ENCODE results near the gene FAM184A. TPM values are rescaled to one million over a fixed set of nuclear protein-coding genes. Genes with fewer than 3 reads are reported as not detected.
"Not testable (repeated sequence)": the region's sequence is repeated elsewhere in the genome, so short reads cannot be mapped to it uniquely, and the experiment has no call there.

The FAM184A gene
- total RNA-seq, 1 donor from 2014 or later = 7.8 TPM

DNA sequence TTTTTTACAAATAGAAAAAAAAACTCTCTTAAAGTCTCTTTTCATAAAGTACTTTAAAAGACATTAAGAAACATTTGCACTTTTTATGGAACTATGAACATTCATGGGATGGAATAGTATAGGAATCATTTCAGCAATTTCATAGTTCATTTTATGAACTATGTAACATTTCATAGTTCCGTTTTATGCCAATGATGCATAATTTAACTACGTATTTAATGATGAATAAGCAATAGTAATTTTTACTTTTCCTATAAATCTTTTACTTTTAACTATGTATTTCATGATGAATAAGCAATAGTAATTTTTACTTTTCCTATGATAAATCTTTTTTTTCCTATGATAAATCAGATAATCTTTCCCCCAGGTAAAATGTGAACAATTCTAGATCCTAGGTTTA, 47.7 kb downstream of the FAM184A start:
- intact Hi-C loops (cut with DNase I) = no loop called here
- no peak for DNase-seq (ENCODE audit: low spot score)
- ATAC-seq = no peak

DNA sequence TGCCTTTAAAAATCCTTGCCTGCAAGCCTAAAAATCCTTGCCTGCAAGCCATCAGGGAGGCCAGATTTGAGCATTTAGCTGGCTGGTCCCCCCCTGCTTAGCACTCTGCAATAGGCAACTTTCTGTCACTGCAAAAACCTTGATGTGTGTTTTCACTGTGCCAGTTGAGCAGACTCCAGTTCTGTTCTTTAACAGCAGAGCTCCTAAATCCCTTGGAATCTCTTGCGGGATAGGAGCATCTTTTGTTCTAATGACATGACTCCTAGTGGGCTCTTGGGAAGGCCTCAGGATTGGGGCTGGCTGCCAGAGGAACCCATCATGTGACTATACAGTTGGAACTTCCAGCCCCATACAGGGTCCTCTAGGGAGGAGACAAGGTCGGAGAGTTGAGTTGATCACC, 50.4 kb downstream of the FAM184A start:
- DNase-seq (ENCODE audit: low spot score) (no peak), ATAC-seq (no peak)
- intact Hi-C loops (cut with DNase I) = no loop called here

DNA sequence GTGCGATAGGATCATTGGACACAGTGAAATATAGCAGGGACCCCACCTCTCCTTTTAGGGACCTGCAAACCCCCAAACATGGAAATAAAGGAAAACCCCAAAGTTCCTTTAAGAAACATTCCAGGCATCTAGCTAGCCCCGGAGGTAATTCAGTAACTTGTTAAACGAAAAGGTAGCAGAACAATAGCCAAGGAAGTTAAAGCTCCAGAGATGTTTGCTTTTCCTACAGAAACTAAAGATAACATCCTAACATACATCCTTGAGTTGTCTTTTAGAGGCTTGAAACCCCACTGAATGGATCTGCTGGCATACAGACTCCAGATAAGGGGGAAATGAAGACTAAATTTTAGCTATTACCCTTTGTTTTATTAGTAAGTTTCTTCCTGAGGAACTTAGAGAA, 51.0 kb downstream of the FAM184A start:
- no peak for ATAC-seq

DNA sequence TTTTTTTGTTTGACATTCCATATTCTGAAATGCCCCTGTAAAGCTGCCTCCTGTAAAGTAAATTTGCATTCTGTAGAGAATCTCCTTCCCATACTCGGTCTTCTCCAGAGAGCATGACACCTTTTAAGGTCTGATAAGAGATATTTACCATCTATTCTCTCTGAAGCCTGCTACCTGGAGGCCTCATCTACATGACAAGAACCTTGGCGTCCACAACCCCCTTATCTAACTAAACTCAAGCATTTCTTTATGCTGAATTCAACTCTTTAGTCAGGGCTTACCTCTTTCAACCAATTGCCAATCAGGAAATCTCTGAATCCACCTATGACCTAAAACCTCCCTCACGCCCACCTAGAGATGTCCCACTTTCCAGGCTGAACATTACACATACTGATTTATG, 51.6 kb downstream of the FAM184A start:
- ATAC-seq (no peak), DNase-seq (ENCODE audit: low spot score) (no peak)
- intact Hi-C loops (cut with DNase I) = no loop called here

More for the DNA sequence above, 51.0 kb downstream of the FAM184A start:
- intact Hi-C loops (cut with DNase I) = no loop called here
- DNase-seq (ENCODE audit: low spot score) = no peak

DNA sequence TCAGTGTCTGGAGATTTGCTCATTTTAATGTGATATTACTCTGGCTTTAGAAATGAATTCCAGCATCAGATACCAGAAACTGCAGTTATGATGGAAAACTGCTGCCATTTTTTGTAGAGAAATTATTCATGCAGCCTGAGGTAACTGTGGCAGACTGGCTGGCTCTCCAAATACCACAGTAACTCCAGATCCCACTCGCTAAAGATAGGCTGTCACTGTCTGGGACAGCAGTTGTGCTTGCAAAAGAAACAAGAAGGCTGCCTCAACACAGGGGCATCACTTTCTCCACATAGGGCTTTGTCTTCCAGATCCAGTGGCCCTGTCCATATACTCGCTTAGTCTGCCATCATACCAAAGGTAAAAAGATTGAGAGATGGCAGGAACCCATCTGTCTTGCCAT, 52.7 kb downstream of the FAM184A start:
- DNase-seq (ENCODE audit: low spot score) (no peak), ATAC-seq (no peak)
- intact Hi-C loops (cut with DNase I) = no loop called here

DNA sequence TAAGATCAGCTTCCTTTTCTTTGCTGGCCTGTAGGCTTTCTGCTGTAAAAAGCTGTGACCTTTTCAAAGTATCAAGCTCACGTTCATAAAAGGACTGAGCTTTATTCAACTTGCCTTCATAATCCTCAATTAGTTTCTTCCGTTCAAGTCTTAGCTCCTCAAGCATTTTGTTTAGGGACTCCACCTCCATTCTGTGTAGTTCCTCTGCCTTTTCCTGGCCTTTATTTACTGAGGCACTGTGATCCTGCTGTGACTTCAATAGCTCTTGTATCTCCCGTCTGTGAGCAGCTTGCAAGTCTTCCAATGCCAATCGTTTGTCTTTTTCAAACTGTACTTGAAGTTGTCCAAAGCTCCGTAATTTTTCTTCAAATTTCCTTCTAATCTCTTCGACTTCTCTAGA, 54.4 kb downstream of the FAM184A start:
- no peak for ATAC-seq
- no peak for DNase-seq (ENCODE audit: low spot score)
- intact Hi-C loops (cut with DNase I) = no loop called here

DNA sequence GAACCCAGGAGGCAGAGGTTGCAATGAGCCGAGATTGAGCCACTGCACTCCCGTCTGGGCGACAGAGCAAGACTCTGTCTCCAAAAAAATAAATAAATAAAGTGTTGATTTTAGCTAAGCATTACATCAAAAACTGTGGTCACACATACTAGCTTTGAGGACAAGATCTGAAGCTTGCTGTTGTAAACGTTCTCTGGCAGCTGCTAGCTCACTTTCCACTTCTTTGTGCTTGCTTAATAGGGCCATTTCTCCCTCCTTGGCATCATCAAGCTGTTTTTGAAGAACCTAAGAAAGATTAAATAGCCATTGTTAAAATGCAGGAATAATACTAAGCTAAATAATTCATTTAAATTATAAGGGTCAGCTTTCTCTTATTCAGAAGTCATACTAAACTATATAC, 55.7 kb downstream of the FAM184A start:
- no peak for ATAC-seq
- no peak for DNase-seq (ENCODE audit: low spot score)
- intact Hi-C loops (cut with DNase I) = no loop called here

DNA sequence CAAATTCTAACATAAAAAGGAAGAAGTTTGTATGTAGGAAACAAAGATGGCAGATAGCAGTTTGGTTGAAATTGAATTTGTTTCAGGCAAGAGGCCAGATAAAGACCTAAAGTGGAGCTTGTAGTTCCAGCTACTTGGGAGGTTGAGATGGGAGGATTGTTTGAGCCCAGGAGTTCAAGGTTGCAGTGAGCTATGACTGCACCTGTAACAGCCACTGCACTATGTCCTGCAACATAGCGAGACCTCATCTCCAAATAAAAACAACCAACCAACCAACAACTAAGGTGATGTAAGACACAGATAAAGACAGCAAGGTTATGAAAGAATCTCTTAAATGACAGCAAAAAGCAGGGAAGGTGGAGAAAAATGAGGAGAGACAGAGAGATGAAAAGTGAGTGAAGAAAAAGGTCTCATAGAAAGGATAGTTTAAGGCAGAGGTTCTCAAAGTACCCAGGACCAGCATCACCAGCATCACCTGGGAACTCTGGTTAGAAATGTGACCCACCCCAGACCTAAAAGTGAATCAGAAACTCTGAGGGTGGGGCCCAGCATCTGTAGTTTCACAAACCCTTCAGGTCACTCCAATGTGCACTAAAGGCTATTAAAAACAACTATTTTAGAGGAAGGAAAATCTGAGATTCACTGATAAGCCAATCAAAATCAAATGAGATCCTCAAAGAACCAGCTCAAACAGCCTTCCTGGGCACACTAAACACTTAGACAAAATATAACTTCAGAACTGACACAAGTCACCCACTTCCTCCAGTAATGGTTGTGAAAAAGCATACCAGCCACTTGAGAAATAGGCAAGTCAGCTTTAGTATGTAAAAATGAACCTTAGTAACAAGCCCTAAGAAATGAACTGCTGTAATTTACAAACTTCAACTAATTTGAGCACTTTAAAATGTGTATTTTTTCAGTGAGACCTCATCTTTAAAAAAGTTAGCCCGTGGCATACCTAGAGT, 57.6 kb downstream of the FAM184A start:
- intact Hi-C loops (cut with DNase I) = no loop called here
- no peak for ATAC-seq

DNA sequence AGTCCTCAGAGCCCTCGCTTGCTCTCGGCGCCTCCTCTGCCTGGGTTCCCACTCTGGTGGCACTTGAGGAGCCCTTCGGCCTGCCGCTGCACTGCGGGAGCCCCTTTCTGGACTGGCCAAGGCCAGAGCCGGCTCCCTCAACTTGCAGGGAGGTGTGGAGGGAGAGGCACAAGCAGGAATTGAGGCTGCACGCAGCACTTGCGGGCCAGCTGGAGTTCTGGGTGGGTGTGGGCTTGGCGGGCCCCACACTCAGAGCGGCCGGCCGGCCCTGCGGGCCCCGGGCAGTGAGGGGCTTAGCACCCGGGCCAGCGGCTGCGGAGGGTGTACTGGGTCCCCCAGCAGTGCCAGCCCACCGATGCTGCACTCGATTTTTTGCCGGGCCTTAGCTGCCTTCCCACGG, 63.3 kb downstream of the FAM184A start:
- intact Hi-C loops (cut with DNase I); ATAC-seq; DNase-seq (ENCODE audit: low spot score): not testable (repeated sequence)

More for the DNA sequence above, 57.6 kb downstream of the FAM184A start:
- DNase-seq (ENCODE audit: low spot score) = no peak

DNA sequence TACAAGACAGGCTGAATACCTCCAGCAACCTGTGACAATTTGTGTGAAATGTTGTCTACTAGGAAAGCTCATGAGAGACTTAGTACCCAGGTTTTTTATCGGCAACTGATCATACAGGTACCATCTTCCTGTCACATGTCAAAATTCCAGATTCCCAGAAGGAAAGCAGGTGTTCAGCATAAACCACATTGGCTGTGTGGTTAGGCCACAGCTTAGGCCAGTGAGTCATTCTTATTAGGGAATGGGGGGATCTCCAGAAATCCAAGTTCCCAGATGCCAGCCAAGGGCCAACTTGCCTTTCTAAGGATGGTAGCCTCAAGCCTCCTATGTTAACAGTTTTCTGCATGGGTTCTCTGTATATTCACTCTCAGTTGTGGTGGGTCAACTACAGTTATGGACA, 65.9 kb downstream of the FAM184A start:
- DNase-seq (ENCODE audit: low spot score) (no peak), ATAC-seq (no peak)

DNA sequence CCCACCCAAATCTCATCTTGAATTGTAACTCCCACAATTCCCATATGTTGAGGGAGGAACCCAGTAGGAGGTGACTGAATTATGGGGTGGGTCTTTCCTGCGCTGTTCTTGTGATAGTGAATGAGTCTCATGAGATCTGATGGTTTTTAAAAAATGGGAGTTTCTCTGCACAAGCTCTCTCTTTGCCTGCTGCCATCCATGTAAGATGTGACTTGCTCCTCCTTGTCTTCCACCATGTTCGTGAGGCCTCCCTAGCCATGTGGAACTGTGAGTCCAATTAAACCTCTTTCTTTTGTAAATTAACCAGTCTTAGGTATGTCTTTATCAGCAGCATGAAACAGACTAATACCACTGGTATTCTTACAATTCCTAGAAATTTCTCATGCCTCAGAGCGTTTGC, 69.2 kb downstream of the FAM184A start:
- ATAC-seq; intact Hi-C loops (cut with DNase I): not testable (repeated sequence)

More for the DNA sequence above, 65.9 kb downstream of the FAM184A start:
- intact Hi-C loops (cut with DNase I) = no loop called here

DNA sequence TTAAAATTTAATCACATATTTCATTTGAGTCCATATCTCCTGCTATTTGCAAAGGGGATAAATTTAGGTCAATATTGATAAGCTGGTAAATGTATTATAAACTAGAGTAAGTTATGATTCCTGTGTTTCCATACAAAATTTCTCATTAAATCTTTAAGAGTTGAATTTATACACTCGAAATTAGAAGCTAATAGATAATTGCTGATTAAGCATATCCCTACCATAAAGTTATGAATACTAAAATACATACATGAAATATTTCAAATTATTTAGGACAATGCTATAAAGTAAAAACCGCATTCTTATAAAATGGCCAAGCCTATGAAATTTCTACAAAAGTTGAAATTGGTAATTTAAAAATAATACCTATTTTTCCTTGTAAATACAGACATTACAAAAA, 71.5 kb downstream of the FAM184A start:
- intact Hi-C loops (cut with DNase I) = no loop called here
- ATAC-seq = no peak
- no peak for DNase-seq (ENCODE audit: low spot score)

More for the DNA sequence above, 69.2 kb downstream of the FAM184A start:
- not testable (repeated sequence) for DNase-seq (ENCODE audit: low spot score)

DNA sequence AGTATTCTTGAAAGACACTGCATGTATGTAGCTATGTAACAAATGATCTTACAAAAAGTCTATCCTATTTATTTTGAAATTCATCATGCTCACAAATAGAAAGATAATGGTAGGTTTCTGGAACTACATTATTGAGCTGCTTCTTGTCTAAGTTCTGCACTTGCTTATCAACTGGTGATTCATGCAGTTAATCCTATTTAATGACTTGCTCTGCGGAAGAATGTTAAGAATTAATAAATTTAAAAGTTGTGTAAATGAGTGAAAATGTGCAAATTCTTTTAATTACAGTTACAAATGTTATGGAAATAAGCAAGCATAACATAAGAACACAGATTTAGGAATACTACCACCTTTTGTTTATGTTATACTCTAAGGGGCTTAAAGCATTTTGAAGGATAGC, 76.4 kb downstream of the FAM184A start:
- DNase-seq (ENCODE audit: low spot score) (no peak), ATAC-seq (no peak)
- intact Hi-C loops (cut with DNase I) = no loop called here

DNA sequence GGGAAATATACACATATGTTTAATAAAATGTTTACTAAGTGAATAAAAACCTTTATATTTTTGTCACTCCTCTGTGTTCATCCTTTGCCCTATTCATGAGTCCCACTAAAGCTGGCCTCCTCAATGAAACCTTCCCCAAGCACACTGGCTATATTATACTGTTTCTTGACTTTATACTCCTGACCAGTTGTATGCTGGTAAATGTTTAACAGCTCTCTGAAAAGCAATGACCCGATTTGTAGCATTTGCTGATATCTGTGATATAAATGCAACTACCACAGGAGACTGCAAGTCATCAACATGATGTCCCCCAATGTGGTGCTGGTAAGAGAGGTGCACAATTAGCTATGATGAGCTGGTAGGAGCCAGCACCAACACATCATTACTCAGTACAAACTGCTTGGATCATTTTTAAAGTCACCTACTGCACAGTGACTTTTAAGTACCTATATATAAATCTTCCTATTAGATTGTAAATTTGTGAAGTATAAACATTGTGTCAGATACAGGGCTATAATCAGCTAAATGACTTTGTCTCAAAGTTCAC, 78.9 kb downstream of the FAM184A start:
- ATAC-seq (no peak), DNase-seq (ENCODE audit: low spot score) (no peak)
- intact Hi-C loops (cut with DNase I) = no loop called here

DNA sequence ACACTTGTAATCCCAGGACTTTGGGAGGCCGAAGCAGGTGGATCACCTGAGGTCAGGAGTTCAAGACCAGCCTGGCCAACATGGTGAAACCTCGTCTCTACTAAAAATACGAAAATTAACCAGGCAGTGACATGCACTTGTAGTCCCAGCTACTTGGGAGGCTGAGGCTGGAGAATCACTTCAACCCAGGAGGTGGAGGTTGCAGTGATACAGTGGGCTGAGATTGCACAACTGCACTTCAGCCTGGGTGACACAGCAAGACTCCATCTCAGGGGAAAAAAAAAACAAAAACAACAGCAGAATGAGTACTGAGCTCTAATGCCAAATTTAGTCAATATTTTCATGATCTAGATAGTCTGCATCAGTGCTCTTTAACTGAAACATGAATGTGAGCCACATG, 81.0 kb downstream of the FAM184A start:
- intact Hi-C loops (cut with DNase I); DNase-seq (ENCODE audit: low spot score); ATAC-seq: not testable (repeated sequence)

DNA sequence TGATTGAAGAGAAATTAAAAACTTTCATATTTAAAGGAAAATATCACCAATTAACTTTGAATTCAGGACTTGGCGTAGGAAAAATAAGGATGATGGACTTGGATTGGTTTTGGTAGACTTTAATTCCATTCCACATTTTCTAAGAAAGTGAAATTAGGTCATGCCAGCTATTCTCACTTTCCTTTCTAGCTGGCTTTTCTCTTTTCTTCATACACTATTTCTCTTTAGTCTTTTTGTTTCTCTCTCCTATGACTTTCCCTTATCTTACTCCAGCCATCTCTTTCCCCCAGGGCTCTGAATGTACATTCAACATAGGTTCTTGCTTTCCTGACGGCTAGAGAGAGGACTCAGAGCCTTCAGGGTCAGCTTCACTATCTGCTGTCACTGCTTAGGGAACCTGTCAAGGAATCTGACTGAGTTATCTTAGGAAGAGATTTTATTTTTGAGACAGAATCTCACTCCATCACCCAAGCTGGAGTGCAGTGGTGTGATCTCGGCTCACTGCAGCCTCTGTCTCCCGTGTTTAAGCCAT, 82.1 kb downstream of the FAM184A start:
- DNase-seq (ENCODE audit: low spot score) (no peak), ATAC-seq (no peak)
- intact Hi-C loops (cut with DNase I) = no loop called here

DNA sequence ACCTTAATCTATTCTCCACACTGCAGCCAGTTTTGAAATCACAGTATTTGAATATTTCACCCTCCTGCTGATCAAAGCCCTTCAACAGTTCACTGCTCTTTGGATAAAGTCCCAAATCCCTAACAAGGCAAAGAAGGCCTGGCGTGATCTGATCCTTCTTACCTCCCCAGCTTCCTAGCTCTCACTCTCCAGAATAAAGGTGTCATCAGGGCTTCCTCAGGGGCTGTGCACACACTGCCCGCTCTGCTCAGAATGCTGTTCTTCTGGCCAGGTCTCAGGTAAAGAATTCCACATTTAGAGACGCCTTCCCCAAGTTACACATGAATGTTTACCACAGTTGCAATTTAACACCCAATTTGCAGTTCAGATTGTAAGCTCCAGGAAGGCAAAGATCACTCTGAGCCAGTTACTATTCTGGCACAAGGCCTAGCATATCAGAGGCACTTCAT, 84.6 kb downstream of the FAM184A start:
- ATAC-seq = no peak
- no peak for DNase-seq (ENCODE audit: low spot score)
- intact Hi-C loops (cut with DNase I) = no loop called here

DNA sequence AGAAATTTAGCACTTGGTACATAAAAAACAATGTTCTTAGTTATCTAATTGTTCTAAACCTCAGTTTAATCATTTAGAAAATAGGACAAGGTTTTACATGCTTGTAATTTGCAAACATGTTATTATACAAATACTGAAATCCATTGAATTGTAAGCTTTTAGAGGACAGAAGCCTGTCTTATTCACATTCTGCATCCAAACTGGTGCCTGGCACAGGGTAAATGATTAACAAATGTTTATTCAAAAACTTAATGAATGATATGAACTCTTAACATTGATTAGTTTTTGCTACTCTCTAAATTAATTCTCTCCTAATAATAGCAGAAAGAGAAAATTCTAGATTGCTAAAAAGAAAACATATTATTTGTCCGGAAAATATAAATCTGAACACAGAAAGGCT, 85.1 kb downstream of the FAM184A start:
- intact Hi-C loops (cut with DNase I) = no loop called here

DNA sequence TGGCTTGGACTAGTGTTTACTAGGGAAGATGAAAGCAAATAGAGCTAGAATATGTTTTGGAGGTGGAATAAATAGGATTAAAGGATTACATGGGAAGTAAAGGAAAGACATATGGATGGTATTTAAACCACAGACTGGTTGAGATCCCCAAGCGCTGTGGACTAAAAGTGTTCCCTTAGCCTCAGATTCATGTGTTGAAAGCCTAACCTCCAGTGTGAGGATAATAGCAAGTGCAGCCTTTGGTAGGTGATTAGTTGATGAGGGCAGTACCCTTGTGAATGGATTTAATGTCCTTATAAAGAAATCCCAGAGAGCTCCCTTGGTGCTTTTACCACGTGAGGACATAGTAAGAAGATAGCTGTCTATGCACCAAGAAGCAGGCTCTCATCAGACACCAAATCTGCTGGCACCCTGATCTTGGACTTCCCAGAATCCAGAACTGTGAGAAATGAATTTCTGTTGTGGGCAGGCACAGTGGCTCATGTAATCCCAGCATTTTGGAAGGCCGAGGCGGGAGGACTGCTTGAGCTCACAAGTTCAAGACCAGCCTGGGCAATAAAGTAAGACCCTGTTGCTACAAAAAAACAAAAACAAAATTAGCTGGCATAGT, 86.2 kb downstream of the FAM184A start:
- intact Hi-C loops (cut with DNase I) = no loop called here
- DNase-seq (ENCODE audit: low spot score) (no peak), ATAC-seq (no peak)

More for the DNA sequence above, 85.1 kb downstream of the FAM184A start:
- ATAC-seq (no peak), DNase-seq (ENCODE audit: low spot score) (no peak)

DNA sequence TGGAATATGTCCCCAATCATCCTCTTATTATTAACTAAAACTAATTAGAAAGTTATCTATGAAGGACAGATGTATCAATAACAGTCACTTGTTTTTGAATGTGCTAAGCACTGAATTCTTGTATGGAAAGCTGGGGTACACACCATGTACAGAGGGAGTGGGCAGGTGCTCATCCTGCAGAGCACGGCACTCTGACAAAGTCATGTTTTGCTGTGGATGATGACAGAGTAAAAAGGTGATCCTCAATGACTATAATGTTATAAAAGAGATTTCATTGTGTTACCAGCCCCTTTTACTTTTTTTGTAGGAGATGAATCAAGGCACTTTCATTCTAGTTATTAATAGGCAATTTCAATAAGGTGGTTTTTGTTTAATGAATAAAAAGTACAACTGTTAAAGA, 92.2 kb downstream of the FAM184A start:
- no peak for ATAC-seq
- no peak for DNase-seq (ENCODE audit: low spot score)
- intact Hi-C loops (cut with DNase I) = no loop called here
